GM18498 (cell line): ENCODE results near the gene GTF2H2.
"Not testable (repeated sequence)": the region's sequence is repeated elsewhere in the genome, so short reads cannot be mapped to it uniquely, and the experiment has no call there.

Experiments used
- ATAC-seq: cut with Tn5 transposase; IDR thresholded peaks from one replicate; pipeline ENCODE4 v1.9.1; 2021; ENCODE audit warnings: mild to moderate bottlenecking, moderate library complexity; ENCODE audit not compliant: unreplicated experiment

The GTF2H2 gene

DNA sequence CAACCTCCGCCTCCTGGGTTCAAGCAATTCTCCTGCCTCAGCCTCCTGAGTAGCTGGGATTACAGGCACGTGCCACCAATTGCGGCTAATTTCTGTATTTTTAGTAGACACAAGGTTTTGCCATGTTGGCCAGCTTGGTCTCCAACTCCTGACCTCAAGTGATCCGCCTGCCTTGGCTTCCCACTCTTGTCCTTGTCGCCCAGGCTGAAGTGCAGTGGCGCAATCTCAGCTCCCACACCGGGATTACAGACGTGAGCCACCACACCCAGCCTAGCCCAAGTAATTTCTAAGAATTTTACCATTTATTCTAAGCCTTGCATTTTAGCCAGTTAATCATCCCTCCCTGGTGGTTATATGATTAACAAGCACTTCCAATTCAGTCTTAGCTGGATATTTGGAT lies 53.3 kb downstream of the GTF2H2 start:
- ATAC-seq: no peak

DNA sequence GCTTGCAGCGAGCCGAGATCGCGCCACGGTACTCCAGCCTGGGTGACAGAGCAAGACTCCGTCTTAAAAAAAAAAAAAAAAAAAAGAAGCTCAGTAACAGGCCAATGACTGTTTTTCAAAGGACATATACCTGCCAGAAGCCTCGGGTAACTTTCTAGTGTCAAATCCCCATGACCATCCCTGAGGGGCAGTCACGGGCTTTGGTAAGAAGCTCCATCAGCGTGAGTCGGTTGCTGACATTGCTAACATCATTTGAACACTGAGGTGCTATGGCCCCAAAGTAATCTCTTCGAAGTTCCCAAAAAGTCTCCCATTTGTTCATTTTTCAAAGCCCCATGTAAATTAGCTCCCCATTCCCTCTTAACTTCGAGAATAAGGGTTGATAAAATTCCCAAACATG lies 53.9 kb downstream of the GTF2H2 start:
- ATAC-seq: no peak

GRCh38 chr5:71011194-71011792 lies 56.2 kb downstream of the GTF2H2 start:
- no peak for ATAC-seq

GRCh38 chr5:71006983-71007382 lies 60.5 kb downstream of the GTF2H2 start:
- ATAC-seq: not testable (repeated sequence)
